Effector CD4-positive, alpha-beta T cell (primary cell): ENCODE results near the gene PLXDC2.

Source experiments
- DNase-seq: peaks from one replicate; pipeline ENCODE4 v3.0.0-alpha.2; 2020

The PLXDC2 gene

DNA sequence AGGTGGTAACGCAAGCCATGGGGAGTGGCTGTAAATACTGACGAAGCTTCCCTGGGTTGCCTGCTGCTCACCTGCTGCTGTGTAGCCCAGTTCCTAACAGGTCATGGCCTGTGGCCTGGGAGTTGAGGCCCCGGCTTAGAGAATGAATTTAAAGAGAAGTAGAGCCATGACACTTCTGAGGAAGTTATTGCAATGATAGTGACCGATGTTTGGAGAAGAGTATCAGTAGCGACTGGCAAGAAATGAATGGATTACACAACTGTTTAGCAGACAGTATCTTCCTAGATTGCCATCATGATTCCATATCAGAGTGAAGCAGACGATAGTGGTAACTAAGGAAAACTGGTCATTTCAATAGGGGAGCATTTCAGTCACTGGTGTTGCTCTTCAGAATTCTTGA, 249.6 kb downstream of the PLXDC2 start:
- DNase-seq: no peak

DNA sequence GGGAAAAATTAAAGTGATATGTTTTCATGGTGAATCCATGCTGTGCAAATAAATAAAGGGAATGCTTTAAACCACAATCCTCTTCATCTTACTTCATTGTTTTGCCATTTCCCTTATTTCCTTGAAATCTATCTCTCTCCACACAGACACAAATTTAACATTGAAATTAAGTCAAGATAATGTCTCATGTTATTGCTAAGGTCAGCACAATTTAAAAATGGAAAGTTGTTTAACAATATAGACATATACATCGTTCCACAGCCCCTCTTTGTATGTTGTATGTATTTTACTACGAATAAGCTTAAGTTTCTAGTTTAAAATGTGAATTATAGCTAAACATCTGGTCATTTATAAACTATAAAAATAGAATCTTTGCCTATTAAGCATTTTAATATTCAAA, 256.9 kb downstream of the PLXDC2 start:
- DNase-seq: no peak

- no peak for DNase-seq
Observed at GRCh38 chr10:20075713-20076112, 259.5 kb downstream of the PLXDC2 start.

- no peak for DNase-seq
Observed at GRCh38 chr10:20084451-20084850, 268.2 kb downstream of the PLXDC2 start.

- DNase-seq: no peak
Observed at GRCh38 chr10:20085115-20085514, 268.9 kb downstream of the PLXDC2 start.

DNA sequence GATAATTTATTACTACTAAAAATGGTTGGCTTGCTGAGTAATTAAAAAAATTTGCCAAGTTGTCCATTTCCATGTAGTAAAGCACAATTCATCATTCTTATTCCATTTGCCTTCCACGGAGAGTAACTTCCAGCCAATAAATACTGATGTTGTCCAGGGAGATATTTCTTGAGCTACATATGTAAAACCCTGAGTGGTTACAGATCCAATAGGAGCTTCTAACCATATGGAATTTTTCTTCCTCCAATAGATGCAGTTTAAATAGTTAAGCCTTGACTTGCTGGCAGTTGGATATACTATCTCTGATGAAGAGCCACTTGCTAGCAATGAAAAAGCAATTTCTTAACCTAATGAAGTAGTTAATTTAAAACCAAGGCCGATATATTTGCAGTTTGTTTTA, 271.1 kb downstream of the PLXDC2 start:
- no peak for DNase-seq

DNA sequence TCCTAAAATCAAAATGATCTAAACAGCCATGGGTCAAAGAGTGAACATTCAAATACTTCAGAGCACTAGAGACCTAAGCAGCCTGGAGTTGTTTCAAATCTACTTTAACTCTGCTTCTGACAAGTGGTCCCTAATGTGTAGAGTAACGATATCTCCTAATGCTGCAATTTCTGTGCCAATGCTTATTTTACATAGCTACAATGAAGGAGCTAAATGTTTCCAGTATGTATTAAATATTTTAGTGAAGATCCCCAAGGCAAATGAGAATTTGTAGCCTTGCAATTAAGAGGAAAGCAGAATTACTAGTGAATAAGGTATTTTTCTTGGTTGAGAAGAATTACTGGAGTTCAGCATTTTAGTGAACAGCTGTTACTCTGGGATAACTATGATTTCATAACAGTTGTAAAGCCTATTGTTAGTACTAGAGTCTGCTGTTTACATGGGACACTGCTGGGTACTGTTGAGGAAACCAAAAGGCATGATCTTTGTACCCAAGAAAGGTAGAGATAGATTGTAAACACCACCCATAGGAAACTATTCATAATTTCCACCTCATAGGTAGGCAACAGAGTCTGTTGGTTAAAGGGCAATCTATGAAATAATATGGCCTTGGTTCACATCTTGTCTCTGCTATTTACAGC, 271.9 kb downstream of the PLXDC2 start:
- DNase-seq: no peak

GRCh38 chr10:20089879-20090278, 273.6 kb downstream of the PLXDC2 start:
- no peak for DNase-seq

- DNase-seq: no peak
Observed at GRCh38 chr10:20090831-20091230, 274.6 kb downstream of the PLXDC2 start.

DNA sequence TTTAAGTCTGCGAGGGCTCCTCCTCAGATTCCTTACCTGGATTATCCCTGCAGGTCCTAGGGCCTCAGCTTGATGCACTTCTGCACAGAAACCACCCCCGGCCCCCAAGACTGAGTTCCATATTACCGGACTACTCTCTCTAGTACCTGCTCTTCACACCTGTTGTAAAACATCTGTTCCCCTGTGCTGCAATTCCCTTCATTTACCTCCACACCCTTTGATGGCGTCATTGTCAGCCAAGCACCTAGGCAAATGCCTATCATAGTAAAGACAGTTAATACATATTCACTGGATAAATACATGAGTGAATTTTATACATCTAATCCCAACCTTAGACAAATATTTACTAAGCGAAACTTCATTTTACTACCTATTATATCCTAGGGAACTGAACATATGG, 275.5 kb downstream of the PLXDC2 start:
- no peak for DNase-seq

DNA sequence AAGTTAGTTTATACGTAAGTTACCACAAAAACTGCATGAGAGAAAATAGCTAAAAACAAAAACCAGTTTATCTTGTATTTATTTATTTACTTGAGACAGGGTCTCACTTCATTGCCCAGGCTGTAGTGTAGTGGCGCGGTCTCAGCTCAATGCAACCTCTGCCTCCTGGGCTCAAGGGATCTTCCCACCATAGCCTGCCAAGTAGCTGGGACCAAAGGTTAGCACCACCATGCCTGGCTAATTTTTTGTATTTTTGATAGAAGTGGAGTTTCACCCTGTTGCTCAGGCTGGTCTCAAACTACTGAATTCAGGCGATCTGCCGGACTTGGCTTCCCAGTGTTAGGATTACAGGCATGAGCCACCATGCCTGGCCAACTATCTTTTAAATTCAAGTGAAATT, 277.4 kb downstream of the PLXDC2 start:
- no peak for DNase-seq

DNA sequence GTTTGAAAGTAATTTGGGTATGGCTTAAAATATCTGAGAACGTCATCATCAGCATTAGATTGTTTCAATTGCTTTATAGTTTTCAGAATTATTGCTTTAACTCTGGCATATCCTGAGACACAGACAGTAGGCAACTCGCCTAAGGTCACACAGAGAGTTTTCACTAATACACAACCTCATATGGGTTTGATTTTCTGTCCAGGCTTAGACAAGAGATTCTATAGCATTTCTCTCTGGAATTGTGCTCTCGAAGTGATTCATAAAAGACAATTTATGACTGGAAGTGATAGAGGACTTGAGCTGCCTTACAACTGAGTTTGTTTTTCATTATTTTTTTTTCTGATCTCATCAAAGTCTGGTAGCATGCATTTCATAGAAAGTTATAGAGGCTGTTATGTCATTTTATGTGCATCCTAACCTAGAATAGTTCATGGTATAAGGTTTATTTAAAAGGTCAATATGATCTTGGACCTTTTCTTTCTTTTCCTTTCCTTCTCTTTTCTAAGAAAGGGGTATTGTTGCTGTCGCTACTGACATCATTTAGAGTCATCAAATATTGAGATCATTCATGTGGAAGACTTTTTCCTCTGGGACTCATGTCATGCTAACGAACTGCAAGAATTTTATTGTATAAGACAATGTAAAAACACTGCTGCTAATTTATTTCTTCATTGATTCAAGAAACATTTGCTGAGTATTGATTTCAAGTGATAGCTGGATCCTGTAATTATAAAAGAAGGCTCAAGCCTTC, 278.2 kb downstream of the PLXDC2 start:
- no peak for DNase-seq

- no peak for DNase-seq
Observed at GRCh38 chr10:20100171-20100570, 283.9 kb downstream of the PLXDC2 start.

DNA sequence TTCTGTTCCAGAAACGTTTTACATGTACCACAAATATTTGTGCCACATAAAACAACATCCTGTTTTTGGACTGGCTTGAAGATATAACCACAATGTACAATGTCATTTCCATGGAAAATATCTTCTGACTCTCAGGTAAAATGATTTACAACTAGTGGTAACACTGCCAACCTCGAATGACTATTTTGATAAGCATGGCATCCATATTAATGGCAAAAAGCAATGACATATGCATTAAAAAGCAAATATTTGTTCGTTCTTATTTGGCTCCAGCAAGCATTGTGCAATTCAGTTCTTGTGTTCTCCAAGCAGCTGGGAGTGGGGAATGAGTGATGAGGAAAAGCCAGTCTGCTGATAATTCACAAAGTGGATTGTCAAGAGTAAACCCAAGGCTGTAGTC, 289.0 kb downstream of the PLXDC2 start:
- DNase-seq: no peak

DNA sequence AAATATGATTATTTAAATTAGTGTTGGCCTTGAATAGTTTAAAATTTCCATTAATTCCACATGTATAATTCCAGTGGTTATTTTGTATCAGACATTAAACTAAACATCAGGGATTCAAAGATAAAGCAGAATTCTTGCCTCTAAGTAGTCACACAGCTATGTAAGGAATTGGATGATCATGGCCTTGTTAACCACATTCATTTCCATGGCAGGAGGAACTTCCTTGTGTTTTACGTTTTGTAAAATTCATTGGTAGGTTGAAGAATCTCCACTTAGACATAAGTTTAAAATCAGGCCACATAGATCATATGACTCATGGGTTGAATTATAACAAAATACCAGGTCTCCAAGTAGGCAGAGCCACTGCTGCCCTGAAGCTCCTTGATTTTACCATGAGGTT, 289.7 kb downstream of the PLXDC2 start:
- no peak for DNase-seq

DNA sequence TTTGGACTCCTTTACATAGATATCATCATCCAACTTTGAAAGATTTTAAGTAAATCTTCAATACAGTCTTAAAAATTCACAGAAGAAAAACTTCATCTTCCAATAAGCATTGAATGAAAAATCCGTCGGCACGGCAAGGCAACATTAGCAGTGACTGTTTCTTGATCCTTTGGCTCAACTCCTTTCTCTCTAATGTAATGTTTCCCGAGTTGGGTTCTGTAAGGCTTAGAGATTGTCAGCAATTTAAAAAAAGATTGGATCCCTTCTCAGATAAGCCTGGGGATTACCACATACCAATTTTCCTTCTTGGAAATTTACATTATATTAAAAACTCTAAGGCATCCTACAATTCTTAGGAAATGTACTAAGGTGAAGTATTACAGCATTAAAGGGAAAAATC, 291.8 kb downstream of the PLXDC2 start:
- no peak for DNase-seq

DNA sequence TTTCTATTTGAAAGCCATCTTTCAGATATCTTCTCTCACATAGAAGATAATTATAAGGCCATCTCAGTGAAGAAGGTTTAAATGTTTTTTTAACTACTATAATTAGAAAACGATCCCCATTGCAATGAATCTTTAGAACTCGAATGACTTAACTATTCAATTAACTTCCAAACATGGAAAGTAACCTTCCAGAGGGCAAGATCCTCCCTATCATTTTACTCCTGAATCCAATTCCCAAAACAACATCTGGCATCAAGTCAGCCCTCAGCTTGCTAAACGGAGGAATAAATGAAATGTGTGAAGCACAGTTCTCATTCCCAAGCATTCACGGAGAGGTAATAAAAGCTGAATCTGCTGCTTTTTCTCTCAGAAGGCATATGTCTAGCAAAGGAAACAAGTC, 293.4 kb downstream of the PLXDC2 start:
- no peak for DNase-seq

DNA sequence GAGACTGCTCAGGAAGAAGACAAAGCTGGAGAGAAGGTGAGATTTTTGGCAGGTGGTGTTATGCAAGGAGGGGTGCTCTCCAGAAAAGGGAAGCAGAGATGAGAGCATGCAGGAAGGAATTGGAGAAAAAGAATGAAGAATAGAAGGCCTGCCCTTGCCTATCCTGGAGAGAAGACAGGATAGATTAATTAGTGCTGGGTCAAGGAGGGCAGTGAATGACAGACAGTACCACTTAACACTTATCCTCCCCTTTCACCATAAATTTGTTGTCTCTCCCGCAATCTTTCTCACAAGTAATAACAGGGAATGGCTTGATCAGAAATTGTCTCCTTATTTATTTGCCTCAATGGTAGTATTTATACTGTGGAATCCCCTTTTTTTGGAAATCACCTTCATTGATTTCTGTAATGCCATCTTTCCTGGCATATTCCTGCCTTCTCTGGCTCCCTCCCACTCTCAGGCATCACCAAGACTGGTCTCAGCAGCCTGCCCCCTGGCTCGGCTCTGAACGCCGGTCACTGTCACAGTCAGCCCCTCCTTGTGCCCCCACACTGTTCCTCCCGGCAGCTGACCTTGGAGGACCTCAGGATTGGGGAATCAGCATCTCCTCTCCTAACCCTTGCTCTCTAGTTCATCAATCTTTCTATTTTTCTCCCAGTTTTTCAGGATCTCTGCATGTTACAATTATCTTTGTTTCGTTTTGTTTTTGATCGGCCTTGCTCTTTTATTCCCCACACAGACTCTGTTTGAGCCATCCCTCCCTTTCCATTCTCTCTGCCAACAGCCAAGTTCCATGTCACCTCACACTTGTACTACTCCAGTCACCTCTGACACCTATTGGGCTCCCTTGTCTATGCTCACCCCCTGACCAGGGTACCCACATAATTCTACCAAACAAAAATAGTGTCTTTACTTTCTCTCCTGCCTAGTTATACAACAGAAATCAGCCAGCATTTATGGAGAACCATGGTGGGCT, 294.2 kb downstream of the PLXDC2 start:
- DNase-seq: no peak

DNA sequence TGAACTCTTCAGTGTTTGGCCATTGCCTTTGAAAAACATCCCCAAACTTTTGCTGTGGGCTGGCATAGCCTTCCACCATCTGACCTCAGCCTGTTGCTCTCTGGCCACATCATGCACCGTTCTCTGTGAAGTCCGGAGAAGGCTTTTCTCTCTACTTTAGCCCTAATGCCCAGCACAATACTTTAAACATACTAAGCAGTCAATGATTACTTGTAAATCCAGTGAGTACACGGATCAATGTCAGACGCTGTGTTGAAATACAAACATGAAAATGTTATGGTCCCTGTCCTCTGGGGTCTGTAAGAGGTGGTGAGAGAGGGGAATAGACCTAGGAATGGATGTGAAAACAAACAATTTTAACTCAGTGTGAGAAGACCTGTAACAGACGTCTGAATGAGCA, 297.9 kb downstream of the PLXDC2 start:
- DNase-seq: no peak

DNA sequence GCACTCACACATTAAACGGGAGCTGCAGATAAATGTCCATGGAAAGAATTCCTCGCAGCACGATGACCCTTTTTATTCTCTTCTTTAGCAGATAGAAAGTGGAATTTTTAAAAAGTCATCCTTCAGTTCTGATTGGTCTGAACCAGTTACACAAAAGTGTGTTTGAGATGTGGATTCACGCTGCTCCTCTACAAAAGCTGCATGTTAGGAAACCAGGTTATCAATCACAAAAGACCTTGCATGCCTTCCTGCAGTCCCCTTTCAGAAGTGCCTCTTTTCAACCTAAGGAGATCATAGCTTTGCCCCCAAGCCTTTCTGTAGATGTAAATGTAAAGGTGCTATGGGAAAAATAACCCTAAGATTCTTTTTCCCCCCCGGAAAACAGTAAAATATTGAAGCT, 299.7 kb downstream of the PLXDC2 start:
- DNase-seq: no peak

GRCh38 chr10:20117471-20117870, 301.2 kb downstream of the PLXDC2 start:
- DNase-seq: no peak

GRCh38 chr10:20118119-20118518, 301.9 kb downstream of the PLXDC2 start:
- DNase-seq: no peak

DNA sequence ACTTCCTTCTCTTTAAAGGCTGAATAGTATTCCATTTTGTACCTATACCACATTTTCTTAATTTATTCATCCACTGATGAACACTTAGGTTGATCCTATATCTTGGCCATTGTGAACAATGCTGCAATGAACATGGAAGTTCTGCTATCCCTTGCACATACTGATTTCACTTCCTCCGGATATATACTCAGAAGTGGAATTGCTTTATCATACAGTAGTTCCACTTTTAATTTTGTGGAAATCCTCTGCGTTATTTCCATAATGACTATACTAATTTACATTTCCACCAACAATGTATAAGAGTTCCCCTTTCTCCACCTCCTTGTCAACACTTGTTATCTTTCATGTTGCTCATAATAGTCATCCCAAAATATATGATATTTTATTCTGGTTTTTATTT, 312.6 kb downstream of the PLXDC2 start:
- DNase-seq: no peak

DNA sequence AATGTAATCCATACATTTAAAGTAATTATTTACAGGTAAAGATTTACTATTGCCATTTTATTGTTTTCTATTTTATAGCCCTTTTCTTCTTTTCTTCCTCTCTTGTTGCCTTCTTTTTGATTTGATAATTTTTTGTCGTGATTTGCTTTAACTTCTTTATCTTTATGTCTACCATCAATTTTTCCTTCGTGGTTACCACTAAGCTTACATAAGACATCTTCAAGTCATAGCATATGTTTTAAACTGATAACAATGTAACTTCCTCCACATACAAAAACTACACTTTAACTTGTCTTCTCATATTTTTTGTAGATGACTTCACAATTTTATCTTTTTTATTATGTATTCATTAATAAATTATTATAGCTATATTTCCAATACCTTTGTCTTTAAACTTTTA, 316.6 kb downstream of the PLXDC2 start:
- no peak for DNase-seq
